ENCODE measurements around the gene SLC2A4RG. TPM values are rescaled to one million over a fixed set of nuclear protein-coding genes. Genes with fewer than 3 reads are reported as not detected.
A peak's percentile ranks its signal among the peaks of the same experiment; 100 is the strongest.

The SLC2A4RG gene
- total and polyA plus RNA-seq, 2 of the 13 experiments (the other 11 are each of a cell fraction or from before 2014, with no cell fraction given) = 91.4 to 95.9 TPM

DNA sequence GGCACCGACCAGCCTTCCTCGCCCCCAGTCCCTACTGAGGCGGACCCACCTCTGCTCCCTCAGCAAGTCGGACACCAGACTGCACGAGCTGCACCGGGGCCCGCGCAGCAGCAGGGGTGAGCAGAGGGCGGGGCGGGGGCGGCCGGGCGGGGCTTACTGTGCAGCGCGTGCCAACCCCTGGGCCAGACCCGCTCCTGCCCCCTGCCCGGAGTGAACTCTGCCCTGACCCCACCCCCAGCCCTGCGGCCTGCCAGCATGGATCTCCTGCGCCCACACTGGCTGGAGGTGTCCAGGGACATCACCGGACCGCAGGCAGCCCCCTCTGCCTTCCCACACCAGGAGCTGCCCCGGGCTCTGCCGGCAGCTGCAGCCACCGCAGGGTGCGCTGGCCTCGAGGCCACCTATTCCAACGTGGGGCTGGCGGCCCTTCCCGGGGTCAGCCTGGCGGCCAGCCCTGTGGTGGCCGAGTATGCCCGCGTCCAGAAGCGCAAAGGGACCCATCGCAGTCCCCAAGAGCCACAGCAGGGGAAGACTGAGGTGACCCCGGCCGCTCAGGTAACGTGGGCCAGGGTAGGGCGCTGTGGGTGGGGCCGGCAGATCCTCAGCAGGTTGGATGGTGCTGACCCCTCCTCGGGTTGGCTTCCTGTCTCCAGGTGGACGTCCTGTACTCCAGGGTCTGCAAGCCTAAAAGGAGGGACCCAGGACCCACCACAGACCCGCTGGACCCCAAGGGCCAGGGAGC is 1.5 kb upstream of the SLC2A4RG start (continued):
- TF ChIP-seq ZNF276 (CRISPR knock-in tag; IDR thresholded peaks at IDR 0.05; ENCODE audit: low read depth) = peak; percentile 12
- TF ChIP-seq ATM (IDR thresholded peaks at IDR 0.05; ENCODE audit: borderline replicate concordance) = no peak
- TF ChIP-seq ZNF292 (CRISPR knock-in tag; IDR thresholded peaks at IDR 0.05; ENCODE audit: borderline replicate concordance, low read depth) = no peak
- no peak; the same call in 1 of the 2 replicates for TF ChIP-seq KDM6A (CRISPR knock-in tag; IDR thresholded peaks at IDR 0.05; ENCODE audit: low read depth)
- no peak for TF ChIP-seq ZNF124 (CRISPR knock-in tag; IDR thresholded peaks at IDR 0.05)
- no peak for TF ChIP-seq ZNF816 (CRISPR knock-in tag; IDR thresholded peaks at IDR 0.05; ENCODE audit: borderline replicate concordance)
- TF ChIP-seq ZNF251 (CRISPR knock-in tag; IDR thresholded peaks at IDR 0.05) = peak; percentile 75; the same call in 1 of the 2 replicates
- no peak; the same call in 1 of the 2 replicates for TF ChIP-seq ZNF350 (CRISPR knock-in tag; IDR thresholded peaks at IDR 0.05; ENCODE audit: borderline replicate concordance, low read depth)
- TF ChIP-seq SKI (IDR thresholded peaks at IDR 0.05; ENCODE audit: partially characterized antibody) = peak; percentile 38
- peak; percentile 84; the same call in 1 of the 2 replicates for TF ChIP-seq ZNF724P (CRISPR knock-in tag; IDR thresholded peaks at IDR 0.05; ENCODE audit: borderline replicate concordance)
- TF ChIP-seq ZNF75D (CRISPR knock-in tag; IDR thresholded peaks at IDR 0.05; ENCODE audit: borderline replicate concordance) = peak; percentile 82; the same call in 1 of the 2 replicates
- TF ChIP-seq, protein P1, sequence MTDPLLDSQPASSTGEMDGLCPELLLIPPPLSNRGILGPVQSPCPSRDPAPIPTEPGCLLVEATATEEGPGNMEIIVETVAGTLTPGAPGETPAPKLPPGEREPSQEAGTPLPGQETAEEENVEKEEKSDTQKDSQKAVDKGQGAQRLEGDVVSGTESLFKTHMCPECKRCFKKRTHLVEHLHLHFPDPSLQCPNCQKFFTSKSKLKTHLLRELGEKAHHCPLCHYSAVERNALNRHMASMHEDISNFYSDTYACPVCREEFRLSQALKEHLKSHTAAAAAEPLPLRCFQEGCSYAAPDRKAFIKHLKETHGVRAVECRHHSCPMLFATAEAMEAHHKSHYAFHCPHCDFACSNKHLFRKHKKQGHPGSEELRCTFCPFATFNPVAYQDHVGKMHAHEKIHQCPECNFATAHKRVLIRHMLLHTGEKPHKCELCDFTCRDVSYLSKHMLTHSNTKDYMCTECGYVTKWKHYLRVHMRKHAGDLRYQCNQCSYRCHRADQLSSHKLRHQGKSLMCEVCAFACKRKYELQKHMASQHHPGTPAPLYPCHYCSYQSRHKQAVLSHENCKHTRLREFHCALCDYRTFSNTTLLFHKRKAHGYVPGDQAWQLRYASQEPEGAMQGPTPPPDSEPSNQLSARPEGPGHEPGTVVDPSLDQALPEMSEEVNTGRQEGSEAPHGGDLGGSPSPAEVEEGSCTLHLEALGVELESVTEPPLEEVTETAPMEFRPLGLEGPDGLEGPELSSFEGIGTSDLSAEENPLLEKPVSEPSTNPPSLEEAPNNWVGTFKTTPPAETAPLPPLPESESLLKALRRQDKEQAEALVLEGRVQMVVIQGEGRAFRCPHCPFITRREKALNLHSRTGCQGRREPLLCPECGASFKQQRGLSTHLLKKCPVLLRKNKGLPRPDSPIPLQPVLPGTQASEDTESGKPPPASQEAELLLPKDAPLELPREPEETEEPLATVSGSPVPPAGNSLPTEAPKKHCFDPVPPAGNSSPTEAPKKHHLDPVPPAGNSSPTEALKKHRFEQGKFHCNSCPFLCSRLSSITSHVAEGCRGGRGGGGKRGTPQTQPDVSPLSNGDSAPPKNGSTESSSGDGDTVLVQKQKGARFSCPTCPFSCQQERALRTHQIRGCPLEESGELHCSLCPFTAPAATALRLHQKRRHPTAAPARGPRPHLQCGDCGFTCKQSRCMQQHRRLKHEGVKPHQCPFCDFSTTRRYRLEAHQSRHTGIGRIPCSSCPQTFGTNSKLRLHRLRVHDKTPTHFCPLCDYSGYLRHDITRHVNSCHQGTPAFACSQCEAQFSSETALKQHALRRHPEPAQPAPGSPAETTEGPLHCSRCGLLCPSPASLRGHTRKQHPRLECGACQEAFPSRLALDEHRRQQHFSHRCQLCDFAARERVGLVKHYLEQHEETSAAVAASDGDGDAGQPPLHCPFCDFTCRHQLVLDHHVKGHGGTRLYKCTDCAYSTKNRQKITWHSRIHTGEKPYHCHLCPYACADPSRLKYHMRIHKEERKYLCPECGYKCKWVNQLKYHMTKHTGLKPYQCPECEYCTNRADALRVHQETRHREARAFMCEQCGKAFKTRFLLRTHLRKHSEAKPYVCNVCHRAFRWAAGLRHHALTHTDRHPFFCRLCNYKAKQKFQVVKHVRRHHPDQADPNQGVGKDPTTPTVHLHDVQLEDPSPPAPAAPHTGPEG (CRISPR knock-in tag; IDR thresholded peaks at IDR 0.05) = peak; percentile 60; the same call in 1 of the 2 replicates
- TF ChIP-seq ATAD3A (CRISPR knock-in tag; IDR thresholded peaks at IDR 0.05) = 0 out of 2 replicates have a peak, but pooled peaks have one; percentile 37
- TF ChIP-seq, protein P2, sequence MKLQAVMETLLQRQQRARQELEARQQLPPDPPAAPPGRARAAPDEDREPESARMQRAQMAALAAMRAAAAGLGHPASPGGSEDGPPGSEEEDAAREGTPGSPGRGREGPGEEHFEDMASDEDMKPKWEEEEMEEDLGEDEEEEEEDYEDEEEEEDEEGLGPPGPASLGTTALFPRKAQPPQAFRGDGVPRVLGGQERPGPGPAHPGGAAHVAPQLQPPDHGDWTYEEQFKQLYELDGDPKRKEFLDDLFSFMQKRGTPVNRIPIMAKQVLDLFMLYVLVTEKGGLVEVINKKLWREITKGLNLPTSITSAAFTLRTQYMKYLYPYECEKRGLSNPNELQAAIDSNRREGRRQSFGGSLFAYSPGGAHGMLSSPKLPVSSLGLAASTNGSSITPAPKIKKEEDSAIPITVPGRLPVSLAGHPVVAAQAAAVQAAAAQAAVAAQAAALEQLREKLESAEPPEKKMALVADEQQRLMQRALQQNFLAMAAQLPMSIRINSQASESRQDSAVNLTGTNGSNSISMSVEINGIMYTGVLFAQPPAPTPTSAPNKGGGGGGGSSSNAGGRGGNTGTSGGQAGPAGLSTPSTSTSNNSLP (IDR thresholded peaks at IDR 0.05; ENCODE audit: low read depth, low read length) = no peak
- no peak; the same call in 1 of the 2 replicates for TF ChIP-seq ZNF503 (CRISPR knock-in tag; IDR thresholded peaks at IDR 0.05)
- TF ChIP-seq ZNF136 (CRISPR knock-in tag; IDR thresholded peaks at IDR 0.05; ENCODE audit: low read depth) = peak; percentile 45; the same call in 1 of the 2 replicates

All from HepG2 (cell line).